Dedifferentiated amniotic fluid mesenchymal stem cell (primary cell): ENCODE results near the gene CHP1.
"Not testable (repeated sequence)": the region's sequence is repeated elsewhere in the genome, so short reads cannot be mapped to it uniquely, and the experiment has no call there.

Source experiments
- DNase-seq: peaks from one replicate; pipeline ENCODE4 v3.0.0-alpha.2; 2016; ENCODE audit errors: extremely low spot score

CHP1 gene

GRCh38 chr15:41256577-41257038 is 25.5 kb downstream of the CHP1 start:
- DNase-seq = no peak

- no peak for DNase-seq
These were observed 27.8 kb downstream of the CHP1 start for GRCh38 chr15:41258750-41259471.

GRCh38 chr15:41259546-41260189 is 28.6 kb downstream of the CHP1 start:
- DNase-seq = no peak

- not testable (repeated sequence) for DNase-seq
These were observed 29.9 kb downstream of the CHP1 start for GRCh38 chr15:41260924-41261323.

- DNase-seq = no peak
These were observed 31.5 kb downstream of the CHP1 start for GRCh38 chr15:41262571-41262970.

- DNase-seq = no peak
These were observed 32.9 kb downstream of the CHP1 start for GRCh38 chr15:41263891-41264351.

- DNase-seq = no peak
These were observed 38.8 kb downstream of the CHP1 start for GRCh38 chr15:41269887-41270286.

- no peak for DNase-seq
These were observed 45.8 kb downstream of the CHP1 start for GRCh38 chr15:41276831-41277230.

- DNase-seq = no peak
These were observed 47.3 kb downstream of the CHP1 start for GRCh38 chr15:41278319-41278718.

GRCh38 chr15:41279535-41280283 is 48.6 kb downstream of the CHP1 start:
- no peak for DNase-seq

- peak; percentile 80 for DNase-seq
These were observed 50.2 kb downstream of the CHP1 start for GRCh38 chr15:41281236-41281635.

GRCh38 chr15:41282436-41282835 is 51.4 kb downstream of the CHP1 start:
- not testable (repeated sequence) for DNase-seq

GRCh38 chr15:41282980-41283652 is 52.0 kb downstream of the CHP1 start:
- DNase-seq = not testable (repeated sequence)

GRCh38 chr15:41283653-41284426 is 52.8 kb downstream of the CHP1 start:
- peak; percentile 100 for DNase-seq

- no peak for DNase-seq
These were observed 53.5 kb downstream of the CHP1 start for GRCh38 chr15:41284427-41285177.

GRCh38 chr15:41285285-41285684 is 54.2 kb downstream of the CHP1 start:
- DNase-seq = no peak

- no peak for DNase-seq
These were observed 55.7 kb downstream of the CHP1 start for GRCh38 chr15:41286665-41287333.

- DNase-seq = no peak
These were observed 57.4 kb downstream of the CHP1 start for GRCh38 chr15:41288464-41288863.

- no peak for DNase-seq
These were observed 58.9 kb downstream of the CHP1 start for GRCh38 chr15:41289953-41290352.
